Smooth muscle cell (in vitro differentiated cells): ENCODE results near the gene OTX1. TPM values are rescaled to one million over a fixed set of nuclear protein-coding genes. Genes with fewer than 3 reads are reported as not detected.

ENCODE experiments used
- DNase-seq: peaks from one replicate; lab custom pipeline; 2025; ENCODE audit not compliant: unreplicated experiment; lab: John Stamatoyannopoulos, UW
- H2AFZ ChIP-seq: fragments of 200-600 bp; sonication (generic); 2 replicates; pipeline ENCODE4 v1.6.0; 2016; ENCODE audit warnings: antibody characterized with exemption, low read depth, mild to moderate bottlenecking
- H3F3A ChIP-seq: fragments of 200-600 bp; sonication (generic); 2 replicates; pipeline ENCODE4 v1.6.0; 2017; ENCODE audit warnings: antibody characterized with exemption, low read depth
- H3K27ac ChIP-seq: fragments of 200-600 bp; sonication (generic); 2 replicates; pipeline ENCODE4 v1.5.1; 2016; ENCODE audit warnings: low read depth, mild to moderate bottlenecking
- H3K27me3 ChIP-seq: fragments of 200-600 bp; sonication (generic); 2 replicates; pipeline ENCODE4 v1.6.1; 2016; ENCODE audit warnings: low read depth, mild to moderate bottlenecking
- H3K36me3 ChIP-seq: fragments of 200-600 bp; sonication (generic); 2 replicates; pipeline ENCODE4 v1.5.1; 2016; ENCODE audit warnings: low read depth
- H3K4me1 ChIP-seq: fragments of 200-600 bp; sonication (generic); 2 replicates; pipeline ENCODE4 v1.5.1; 2016; ENCODE audit warnings: low read depth
- H3K4me2 ChIP-seq: fragments of 200-600 bp; sonication (generic); 2 replicates; pipeline ENCODE4 v1.6.0; 2016; ENCODE audit warnings: mild to moderate bottlenecking
- H3K4me3 ChIP-seq: fragments of 200-600 bp; sonication (generic); 2 replicates; pipeline ENCODE4 v1.5.1; 2016; ENCODE audit warnings: mild to moderate bottlenecking
- H3K79me2 ChIP-seq: fragments of 200-600 bp; sonication (generic); 2 replicates; pipeline ENCODE4 v1.6.0; 2016; ENCODE audit warnings: low read depth, mild to moderate bottlenecking
- H3K9ac ChIP-seq: fragments of 200-600 bp; sonication (generic); 2 replicates; pipeline ENCODE4 v1.6.0; 2016; ENCODE audit warnings: low read depth
- H3K9me3 ChIP-seq: fragments of 200-600 bp; sonication (generic); replicated peaks from 2 replicates; pipeline ENCODE4 v1.5.1; 2016; ENCODE audit warnings: low read depth
- H4K20me1 ChIP-seq: fragments of 200-600 bp; sonication (generic); 2 replicates; pipeline ENCODE4 v1.6.0; 2016; ENCODE audit warnings: low read depth
- CTCF ChIP-seq: fragments of 200-600 bp; sonication (generic); IDR thresholded peaks from 2 replicates; pipeline ENCODE4 v1.5.1; 2017; ENCODE audit warnings: borderline replicate concordance, mild to moderate bottlenecking, antibody characterized with exemption; ENCODE audit not compliant: insufficient read depth, poor library complexity, severe bottlenecking
- WGBS: methylation state at CpG from one replicate; pipeline ENCODE4 v1.1.7; 2016; ENCODE audit warnings: low lambda C conversion rate; 5-methylcytosine and 5-hydroxymethylcytosine counted together
- polyA plus RNA-seq: library from polyadenylated mRNA; unstranded; fragments of >200 nt; fragmentation: Nextera tagmentation; extraction: Ambion mirVana; gene quantifications from 2 replicates; pipeline ENCODE4 v1.2.1, GENCODE V29; 2016
- total RNA-seq: library from RNA; depleted of rRNA; stranded (reverse); fragments of >200 nt; gene quantifications from 2 replicates; pipeline ENCODE4 v1.2.3, GENCODE V29; 2014

Gene OTX1
- total and polyA plus RNA-seq, 2 experiments from 2014 or later = 0.35 TPM; not detected in 1

- H2AFZ ChIP-seq = no peak overlapping the region
- H3K27ac ChIP-seq = no peak overlapping the region
- no peaks in the 10 kb centered on the region for H3K27me3 ChIP-seq
- 19% methylated on average over 1 of the region's 1 CpG for WGBS
- H3K9ac ChIP-seq = no peak overlapping the region
- H3K4me1 ChIP-seq = no peaks in the 10 kb centered on the region
- H3K79me2 ChIP-seq = no peaks in the 10 kb centered on the region
- H3K4me3 ChIP-seq = no peak overlapping the region
- TF ChIP-seq CTCF = peak; percentile 29
- H3K4me2 ChIP-seq = no peak overlapping the region
- no peaks in the 10 kb centered on the region for H3K9me3 ChIP-seq
- H4K20me1 ChIP-seq = no peaks in the 10 kb centered on the region
- H3K36me3 ChIP-seq = peaks cover 4% of the 10 kb centered on the region
- DNase-seq = no peak
- H3F3A ChIP-seq = no peaks in the 10 kb centered on the region
Measured at GRCh38 chr2:63023444-63023843, 27.2 kb upstream of the OTX1 start.

DNA sequence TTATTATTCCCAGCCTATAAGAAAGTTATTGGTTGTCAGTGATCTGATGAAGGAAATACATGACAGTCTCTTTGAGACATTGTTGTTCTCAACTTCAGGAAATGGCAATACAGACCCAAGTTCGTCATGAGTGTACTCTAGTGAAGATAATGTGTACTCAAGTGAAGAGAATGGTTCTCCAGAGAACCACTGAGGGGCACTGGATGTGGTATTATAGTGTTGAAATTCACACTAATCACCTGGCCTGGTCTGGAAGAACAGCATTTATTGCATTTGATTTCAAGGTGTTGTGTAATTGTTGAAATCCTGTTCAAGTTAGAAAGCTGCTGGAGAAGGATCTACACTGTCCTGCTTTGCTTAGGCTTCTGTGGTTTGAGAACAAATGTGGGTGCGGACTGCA lies 23.4 kb upstream of the OTX1 start:
- no peaks in the 10 kb centered on the region for H3K79me2 ChIP-seq
- no peak overlapping the region for H2AFZ ChIP-seq
- H4K20me1 ChIP-seq = no peaks in the 10 kb centered on the region
- no peak overlapping the region for H3K4me2 ChIP-seq
- no peaks in the 10 kb centered on the region for H3K27me3 ChIP-seq
- H3K36me3 ChIP-seq = peaks cover 4% of the 10 kb centered on the region
- no peak for DNase-seq
- no peak overlapping the region for H3K27ac ChIP-seq
- H3F3A ChIP-seq = no peaks in the 10 kb centered on the region
- no peak overlapping the region for H3K4me3 ChIP-seq
- no peaks in the 10 kb centered on the region for H3K9me3 ChIP-seq
- no peaks in the 10 kb centered on the region for H3K4me1 ChIP-seq
- no peak overlapping the region for H3K9ac ChIP-seq
- 92% methylated on average over 2 of the region's 2 CpGs for WGBS
- no peak for TF ChIP-seq CTCF

- Histone ChIP-seq H3K27me3 (no peaks in the 10 kb centered on the region), H3K4me2 (no peak overlapping the region), H4K20me1 (no peaks in the 10 kb centered on the region), H3K79me2 (no peaks in the 10 kb centered on the region), H3K4me1 (peaks cover under 1% of the 10 kb centered on the region), H3F3A (no peaks in the 10 kb centered on the region), H3K4me3 (no peak overlapping the region), H2AFZ (no peak overlapping the region), H3K9me3 (no peaks in the 10 kb centered on the region), H3K36me3 (peaks cover 4% of the 10 kb centered on the region), H3K27ac (no peak overlapping the region), H3K9ac (no peak overlapping the region)
- DNase-seq = no peak
- WGBS = 100% methylated on average over 1 of the region's 1 CpG
- TF ChIP-seq CTCF = no peak
Measured at GRCh38 chr2:63029058-63029457, 21.6 kb upstream of the OTX1 start.

GRCh38 chr2:63034526-63034925 lies 16.1 kb upstream of the OTX1 start:
- H3K4me2 ChIP-seq = no peak overlapping the region
- no peak overlapping the region for H3K9ac ChIP-seq
- 81% methylated on average over 4 of the region's 4 CpGs for WGBS

More at GRCh38 chr2:63034526-63034925, 16.1 kb upstream of the OTX1 start:
- Histone ChIP-seq H3K27ac (no peak overlapping the region), H3K79me2 (no peaks in the 10 kb centered on the region), H2AFZ (no peak overlapping the region), H3F3A (no peaks in the 10 kb centered on the region), H3K27me3 (no peaks in the 10 kb centered on the region), H3K9me3 (no peaks in the 10 kb centered on the region), H4K20me1 (no peaks in the 10 kb centered on the region), H3K4me1 (peaks cover 14% of the 10 kb centered on the region), H3K36me3 (no peaks in the 10 kb centered on the region), H3K4me3 (no peak overlapping the region)
- no peak for DNase-seq
- TF ChIP-seq CTCF = no peak
